Midbrain (tissue), 1 donor: ENCODE results near the gene ZNF841.
"Not testable (repeated sequence)": the region's sequence is repeated elsewhere in the genome, so short reads cannot be mapped to it uniquely, and the experiment has no call there.

Experiments used
- DNase-seq: peaks from one replicate; lab custom pipeline; 2025; lab: John Stamatoyannopoulos, UW

Gene ZNF841

GRCh38 chr19:52066258-52066863 is 29.2 kb downstream of the ZNF841 start:
- no peak for DNase-seq

- DNase-seq = no peak
Observed at GRCh38 chr19:52065399-52065798, 30.2 kb downstream of the ZNF841 start.

GRCh38 chr19:52056480-52056879 is 39.1 kb downstream of the ZNF841 start:
- not testable (repeated sequence) for DNase-seq

GRCh38 chr19:52051736-52052135 is 43.8 kb downstream of the ZNF841 start:
- DNase-seq = not testable (repeated sequence)

- peak; percentile 94 for DNase-seq
Observed at GRCh38 chr19:52048555-52049501, 46.7 kb downstream of the ZNF841 start, which contains the start of gene ZNF432. Gene ZNF432 (minus strand): TSS chr19:52048838. CDS start chr19:52046868, 1,970 bp downstream.

GRCh38 chr19:52039169-52039568 is 56.4 kb downstream of the ZNF841 start:
- DNase-seq = no peak

GRCh38 chr19:52034051-52034728 is 61.4 kb downstream of the ZNF841 start:
- no peak for DNase-seq

- DNase-seq = no peak
Observed at GRCh38 chr19:52028780-52029123, 66.8 kb downstream of the ZNF841 start.

GRCh38 chr19:52028027-52028779 is 67.4 kb downstream of the ZNF841 start, which contains the start of gene ZNF614:
Gene ZNF614 (minus strand): TSS chr19:52028379. CDS start chr19:52025745, 2,634 bp downstream.
- peak; percentile 90 for DNase-seq

GRCh38 chr19:52026255-52026990 is 69.1 kb downstream of the ZNF841 start:
- not testable (repeated sequence) for DNase-seq

GRCh38 chr19:52024478-52024877 is 71.1 kb downstream of the ZNF841 start:
- DNase-seq = not testable (repeated sequence)

GRCh38 chr19:52022193-52022592 is 73.4 kb downstream of the ZNF841 start:
- DNase-seq = no peak

- DNase-seq = no peak
Observed at GRCh38 chr19:52020506-52020905, 75.1 kb downstream of the ZNF841 start.
